Activated naive CD8-positive, alpha-beta T cell treated with anti-CD3 and anti-CD28 coated beads, Interleukin-2, amount 10 ng/mL, durations not matched to agents 7 days and 5 days (primary cell): Measurements from ENCODE around the gene OLFM2. TPM values are rescaled to one million over a fixed set of nuclear protein-coding genes. Genes with fewer than 3 reads are reported as not detected.
"Not testable (repeated sequence)": the region's sequence is repeated elsewhere in the genome, so short reads cannot be mapped to it uniquely, and the experiment has no call there.

ENCODE experiments used
- ATAC-seq: fragments of 150-1000 bp; cut with Tn5 transposase; one replicate; pipeline ENCODE4 v1.10.0; 2021; ENCODE audit warnings: low read depth, moderate library complexity
- POLR2A ChIA-PET: fragments of 350-600 bp; sonication (Branson Sonifier 250); formaldehyde crosslinking; loops from one replicate; lab custom pipeline; 2021; ENCODE audit warnings: antibody characterized with exemption; lab: Charles Lee
- DNase-seq: peaks from one replicate; pipeline ENCODE4 v3.0.0; 2021
- H3K27ac Mint-ChIP-seq: one replicate; pipeline ENCODE4 v1.8.0; 2022; ENCODE audit warnings: mild to moderate bottlenecking, mixed read lengths
- H3K27me3 Mint-ChIP-seq: one replicate; pipeline ENCODE4 v1.8.0; 2022; ENCODE audit warnings: mild to moderate bottlenecking, moderate library complexity, mixed read lengths
- H3K36me3 Mint-ChIP-seq: one replicate; pipeline ENCODE4 v1.8.0; 2021; ENCODE audit warnings: mild to moderate bottlenecking, mixed read lengths
- H3K4me1 Mint-ChIP-seq: one replicate; pipeline ENCODE4 v1.8.0; 2021; ENCODE audit warnings: mixed read lengths
- H3K4me3 Mint-ChIP-seq: one replicate; pipeline ENCODE4 v1.8.0; 2022; ENCODE audit warnings: mild to moderate bottlenecking, moderate library complexity, mixed read lengths
- H3K9me3 Mint-ChIP-seq: one replicate; pipeline ENCODE4 v1.8.0; 2021; ENCODE audit warnings: mixed read lengths
- total RNA-seq, 2 experiments: library from RNA; stranded (reverse); gene quantifications; one replicate each; pipeline ENCODE4 v1.2.3, GENCODE V29; 2021

Gene OLFM2
- total RNA-seq, 2 experiments from 2014 or later: 17.3 to 17.9 TPM

GRCh38 chr19:9958379-9958821, 22.1 kb upstream of the OLFM2 start:
- no peaks in the 10 kb centered on the region for H3K4me1 Mint-ChIP-seq
- no peak for DNase-seq
- POLR2A ChIA-PET: no interaction called here
- H3K9me3 Mint-ChIP-seq: no peaks in the 10 kb centered on the region
- no peak for ATAC-seq
- H3K36me3 Mint-ChIP-seq: no peaks in the 10 kb centered on the region
- H3K27ac Mint-ChIP-seq: no peak overlapping the region
- H3K4me3 Mint-ChIP-seq: no peak overlapping the region
- peaks cover 13% of the 10 kb centered on the region for H3K27me3 Mint-ChIP-seq

GRCh38 chr19:9956956-9957355, 20.6 kb upstream of the OLFM2 start:
- DNase-seq (no peak), ATAC-seq (no peak)
- Mint-ChIP-seq H3K36me3 (no peaks in the 10 kb centered on the region), H3K4me1 (no peaks in the 10 kb centered on the region), H3K4me3 (no peak overlapping the region), H3K9me3 (no peaks in the 10 kb centered on the region), H3K27ac (no peak overlapping the region), H3K27me3 (peaks cover 16% of the 10 kb centered on the region)
- POLR2A ChIA-PET: no interaction called here

GRCh38 chr19:9953802-9954542, 17.7 kb upstream of the OLFM2 start:
- ATAC-seq: no peak
- Mint-ChIP-seq H3K4me3 (no peak overlapping the region), H3K27me3 (peaks cover 5% of the 10 kb centered on the region), H3K4me1 (no peaks in the 10 kb centered on the region), H3K27ac (no peak overlapping the region), H3K36me3 (no peaks in the 10 kb centered on the region), H3K9me3 (no peaks in the 10 kb centered on the region)
- no peak for DNase-seq
- POLR2A ChIA-PET: no interaction called here

- DNase-seq (no peak), ATAC-seq (no peak)
- no peaks in the 10 kb centered on the region for H3K36me3 Mint-ChIP-seq
- H3K27ac Mint-ChIP-seq: no peak overlapping the region
- H3K27me3 Mint-ChIP-seq: peaks cover 5% of the 10 kb centered on the region
- POLR2A ChIA-PET: no interaction called here
- no peaks in the 10 kb centered on the region for H3K4me1 Mint-ChIP-seq
- no peak overlapping the region for H3K4me3 Mint-ChIP-seq
- H3K9me3 Mint-ChIP-seq: no peaks in the 10 kb centered on the region
Observed at GRCh38 chr19:9952276-9952675, 16.0 kb upstream of the OLFM2 start.

GRCh38 chr19:9947441-9947840, 11.1 kb upstream of the OLFM2 start:
- H3K9me3 Mint-ChIP-seq: no peaks in the 10 kb centered on the region
- DNase-seq: no peak
- POLR2A ChIA-PET: no interaction called here
- H3K27me3 Mint-ChIP-seq: peaks cover 6% of the 10 kb centered on the region
- H3K4me1 Mint-ChIP-seq: peaks cover 2% of the 10 kb centered on the region
- ATAC-seq: no peak
- no peaks in the 10 kb centered on the region for H3K36me3 Mint-ChIP-seq
- H3K4me3 Mint-ChIP-seq: no peak overlapping the region
- H3K27ac Mint-ChIP-seq: no peak overlapping the region

GRCh38 chr19:9946528-9947125, 10.3 kb upstream of the OLFM2 start:
- ATAC-seq, H3K9me3 Mint-ChIP-seq, H3K27me3 Mint-ChIP-seq, H3K4me3 Mint-ChIP-seq, H3K36me3 Mint-ChIP-seq, H3K4me1 Mint-ChIP-seq, H3K27ac Mint-ChIP-seq, POLR2A ChIA-PET, DNase-seq: not testable (repeated sequence)

- H3K4me1 Mint-ChIP-seq: peaks cover 2% of the 10 kb centered on the region
- H3K9me3 Mint-ChIP-seq: peaks cover 4% of the 10 kb centered on the region
- ATAC-seq: no peak
- DNase-seq: no peak
- H3K36me3 Mint-ChIP-seq: no peaks in the 10 kb centered on the region
- no peak overlapping the region for H3K27ac Mint-ChIP-seq
- H3K27me3 Mint-ChIP-seq: peaks cover 6% of the 10 kb centered on the region
- H3K4me3 Mint-ChIP-seq: no peak overlapping the region
- POLR2A ChIA-PET: no interaction called here
Observed at GRCh38 chr19:9945319-9945966, 9.1 kb upstream of the OLFM2 start.

GRCh38 chr19:9943744-9944143, 7.4 kb upstream of the OLFM2 start:
- H3K4me3 Mint-ChIP-seq: no peak overlapping the region
- peaks cover 13% of the 10 kb centered on the region for H3K27me3 Mint-ChIP-seq
- no peak overlapping the region for H3K27ac Mint-ChIP-seq
- DNase-seq (no peak), ATAC-seq (no peak)
- no peaks in the 10 kb centered on the region for H3K36me3 Mint-ChIP-seq
- peaks cover 4% of the 10 kb centered on the region for H3K9me3 Mint-ChIP-seq
- peaks cover 2% of the 10 kb centered on the region for H3K4me1 Mint-ChIP-seq
- POLR2A ChIA-PET: no interaction called here

- H3K4me3 Mint-ChIP-seq: no peak overlapping the region
- peaks cover 6% of the 10 kb centered on the region for H3K4me1 Mint-ChIP-seq
- POLR2A ChIA-PET: no interaction called here
- DNase-seq: no peak
- no peaks in the 10 kb centered on the region for H3K36me3 Mint-ChIP-seq
- peaks cover 4% of the 10 kb centered on the region for H3K9me3 Mint-ChIP-seq
- no peak overlapping the region for H3K27ac Mint-ChIP-seq
- H3K27me3 Mint-ChIP-seq: peaks cover 32% of the 10 kb centered on the region
- no peak for ATAC-seq
Observed at GRCh38 chr19:9941671-9942070, 5.4 kb upstream of the OLFM2 start.

- H3K9me3 Mint-ChIP-seq: peaks cover 4% of the 10 kb centered on the region
- H3K27ac Mint-ChIP-seq: no peak overlapping the region
- H3K36me3 Mint-ChIP-seq: no peaks in the 10 kb centered on the region
- peaks cover 33% of the 10 kb centered on the region for H3K27me3 Mint-ChIP-seq
- H3K4me1 Mint-ChIP-seq: peaks cover 6% of the 10 kb centered on the region
- no peak overlapping the region for H3K4me3 Mint-ChIP-seq
- ATAC-seq (no peak), DNase-seq (no peak)
- POLR2A ChIA-PET: no interaction called here
Observed at GRCh38 chr19:9941231-9941630, 4.9 kb upstream of the OLFM2 start.

GRCh38 chr19:9940778-9941177, 4.5 kb upstream of the OLFM2 start:
- Mint-ChIP-seq H3K36me3 (no peaks in the 10 kb centered on the region), H3K4me3 (no peak overlapping the region), H3K27me3 (peaks cover 34% of the 10 kb centered on the region), H3K9me3 (peaks cover 4% of the 10 kb centered on the region), H3K27ac (no peak overlapping the region), H3K4me1 (peaks cover 6% of the 10 kb centered on the region)
- DNase-seq: no peak
- ATAC-seq: no peak
- POLR2A ChIA-PET: interaction anchor here (1.1 kb wide), 1 partner anchor 59 kb away, joined by 4 read pairs; no protein-coding TSS in a partner anchor

GRCh38 chr19:9939301-9939913, 3.1 kb upstream of the OLFM2 start:
- no peak for DNase-seq
- H3K27ac Mint-ChIP-seq: no peak overlapping the region
- H3K36me3 Mint-ChIP-seq: peaks cover 2% of the 10 kb centered on the region
- peaks cover 48% of the 10 kb centered on the region for H3K27me3 Mint-ChIP-seq
- H3K4me1 Mint-ChIP-seq: peaks cover 8% of the 10 kb centered on the region
- H3K9me3 Mint-ChIP-seq: peaks cover 4% of the 10 kb centered on the region
- POLR2A ChIA-PET: interaction anchor here (1.1 kb wide), 1 partner anchor 61 kb away, joined by 4 read pairs; no protein-coding TSS in a partner anchor
- no peak for ATAC-seq
- no peak overlapping the region for H3K4me3 Mint-ChIP-seq

- Mint-ChIP-seq H3K36me3 (peaks cover 2% of the 10 kb centered on the region), H3K9me3 (peaks cover 4% of the 10 kb centered on the region), H3K4me1 (peaks cover 8% of the 10 kb centered on the region), H3K27ac (no peak overlapping the region), H3K27me3 (peaks cover 60% of the 10 kb centered on the region), H3K4me3 (peak overlapping the region; percentile 30)
- DNase-seq (no peak), ATAC-seq (no peak)
- POLR2A ChIA-PET: no interaction called here
Observed at GRCh38 chr19:9937001-9937411, 691 bp upstream of the OLFM2 start.
